K562 (cell line): ENCODE measurements around the gene POLR3GL. TPM values are rescaled to one million over a fixed set of nuclear protein-coding genes. Genes with fewer than 3 reads are reported as not detected.
A peak's percentile ranks its signal among the peaks of the same experiment; 100 is the strongest.

Experiments used
- AFF4 ChIP-seq: sonication (generic); formaldehyde crosslinking; IDR thresholded peaks from 2 replicates; pipeline ENCODE4 v1.8.0; 2023; ENCODE audit warnings: mild to moderate bottlenecking, missing genetic modification reagents
- ATF1 ChIP-seq, 2 experiments: fragments of 450-650 bp in 1 of 2; IDR thresholded peaks; 2 replicates each; pipeline ENCODE4 v1.6.1; 2016; ENCODE audit warnings: missing compliant biosample characterization in 1 of 2, missing genetic modification characterization in 1 of 2
- BCOR ChIP-seq: fragments of 450-650 bp; IDR thresholded peaks from 2 replicates; pipeline ENCODE4 v1.6.1; 2016
- CAMTA2 ChIP-seq: fragments of 250-450 bp; sonication (Bioruptor Pico); conservative IDR thresholded peaks from 2 replicates; pipeline ENCODE4 v1.5.1; 2022
- EGR1 ChIP-seq: fragments of 450-650 bp; conservative IDR thresholded peaks from 2 replicates; pipeline ENCODE4 v1.6.1; 2017; ENCODE audit warnings: mild to moderate bottlenecking
- ETV6 ChIP-seq, 3 experiments: fragments of 150-350 bp in 1 of 3; sonication (generic) in 1 of 3; formaldehyde crosslinking in 1 of 3; IDR thresholded peaks; 2 replicates each; pipeline versions ENCODE4 v1.6.1 to v1.8.0; 2014 to 2022; ENCODE audit warnings: borderline replicate concordance in 2 of 3, low read depth in 2 of 3, antibody characterized with exemption in 1 of 3, low read length in 1 of 3, mild to moderate bottlenecking in 1 of 3, missing genetic modification reagents in 1 of 3
- JUND ChIP-seq, 2 experiments: IDR thresholded peaks; 2 replicates in 1 of 2; 3 replicates in 1 of 2; pipeline ENCODE4 v1.6.1; 2011; ENCODE audit warnings: borderline replicate concordance in 2 of 2, low read depth in 2 of 2, low read length in 2 of 2, improper control_type of control experiment in 1 of 2, missing biosample characterization in 1 of 2, missing genetic modification characterization in 1 of 2, missing genetic modification reagents in 1 of 2
- MAFG ChIP-seq: fragments of 450-650 bp; conservative IDR thresholded peaks from 2 replicates; pipeline ENCODE4 v1.6.1; 2016; ENCODE audit warnings: missing genetic modification characterization, missing compliant biosample characterization
- MAZ ChIP-seq, 2 experiments: fragments of 450-650 bp in 1 of 2; sonication (generic) in 1 of 2; formaldehyde crosslinking; IDR thresholded peaks in 1 of 2; conservative IDR thresholded peaks in 1 of 2; 2 replicates each; pipeline versions ENCODE4 v1.4.0 to v1.5.0; 2020; ENCODE audit warnings: mild to moderate bottlenecking in 1 of 2, missing genetic modification reagents in 1 of 2
- TRIM24 ChIP-seq, 2 experiments: fragments of 450-650 bp; IDR thresholded peaks; 2 replicates each; pipeline ENCODE4 v1.6.1; 2016
- ZBTB1 ChIP-seq: sonication (generic); formaldehyde crosslinking; IDR thresholded peaks from 2 replicates; pipeline ENCODE4 v1.8.1; 2023; ENCODE audit warnings: missing genetic modification reagents, low read depth, mild to moderate bottlenecking, borderline replicate concordance
- ZNF140 ChIP-seq: fragments of 250-450 bp; sonication (Bioruptor Pico); IDR thresholded peaks from 2 replicates; pipeline ENCODE4 v1.8.0; 2021; ENCODE audit warnings: moderate library complexity, mild to moderate bottlenecking, inconsistent platforms
- ZNF143 ChIP-seq: sonication (generic); formaldehyde crosslinking; IDR thresholded peaks from 2 replicates; pipeline ENCODE4 v1.9.0; 2022; ENCODE audit warnings: mild to moderate bottlenecking, missing genetic modification reagents
- ZNF239 ChIP-seq: fragments of 250-450 bp; sonication (Bioruptor Pico); IDR thresholded peaks from 2 replicates; pipeline ENCODE4 v1.4.0; 2020; ENCODE audit warnings: mild to moderate bottlenecking
- ZNF324 ChIP-seq: fragments of 250-450 bp; sonication (Bioruptor Pico); IDR thresholded peaks from 2 replicates; pipeline ENCODE4 v1.4.0; 2020; ENCODE audit warnings: mild to moderate bottlenecking
- polyA plus RNA-seq, 8 experiments: library from polyadenylated mRNA; depleted of rRNA in 4 of 8; stranded (reverse) in 5 of 8; unstranded in 3 of 8; fragments of >200 nt; fragmentation: Nextera tagmentation in 2 of 8; fragmentation: Illumina TruSeq in 1 of 8; extraction: Ambion mirVana in 2 of 8; extraction: Trizol in 1 of 8; gene quantifications; 2 replicates each; pipeline versions ENCODE4 v1.2.1 to v1.2.3, GENCODE V29; 2011 to 2014; ENCODE audit warnings: inconsistent platforms in 1 of 8, missing spikeins in 1 of 8
- total RNA-seq, 7 experiments: library from RNA; depleted of rRNA in 6 of 7; stranded (reverse); fragments of >200 nt in 6 of 7; fragmentation: Illumina TruSeq in 2 of 7; extraction: Trizol in 2 of 7; gene quantifications; 2 replicates each; pipeline versions ENCODE4 v1.2.1 to v1.2.3, GENCODE V29; 2011 to 2021; ENCODE audit warnings: low replicate concordance in 1 of 7
- TF ChIP-seq, protein P1 (sequence below), 2 experiments: fragments of 150-350 bp in 1 of 2; IDR thresholded peaks; 2 replicates each; pipeline ENCODE4 v1.6.1; 2012 to 2016; ENCODE audit warnings: low read depth in 2 of 2, low read length in 2 of 2, mild to moderate bottlenecking in 1 of 2, moderate library complexity in 1 of 2
- TF ChIP-seq, protein P2 (sequence below): IDR thresholded peaks from 2 replicates; pipeline ENCODE4 v1.6.1; 2011; ENCODE audit not compliant: insufficient read length; ENCODE audit errors: extremely low read depth

The POLR3GL gene
- total and polyA plus RNA-seq, 9 of the 15 experiments (the other 6 are each of a cell fraction or from before 2014, with no cell fraction given): 14.6 to 48.4 (median 38.2) TPM

DNA sequence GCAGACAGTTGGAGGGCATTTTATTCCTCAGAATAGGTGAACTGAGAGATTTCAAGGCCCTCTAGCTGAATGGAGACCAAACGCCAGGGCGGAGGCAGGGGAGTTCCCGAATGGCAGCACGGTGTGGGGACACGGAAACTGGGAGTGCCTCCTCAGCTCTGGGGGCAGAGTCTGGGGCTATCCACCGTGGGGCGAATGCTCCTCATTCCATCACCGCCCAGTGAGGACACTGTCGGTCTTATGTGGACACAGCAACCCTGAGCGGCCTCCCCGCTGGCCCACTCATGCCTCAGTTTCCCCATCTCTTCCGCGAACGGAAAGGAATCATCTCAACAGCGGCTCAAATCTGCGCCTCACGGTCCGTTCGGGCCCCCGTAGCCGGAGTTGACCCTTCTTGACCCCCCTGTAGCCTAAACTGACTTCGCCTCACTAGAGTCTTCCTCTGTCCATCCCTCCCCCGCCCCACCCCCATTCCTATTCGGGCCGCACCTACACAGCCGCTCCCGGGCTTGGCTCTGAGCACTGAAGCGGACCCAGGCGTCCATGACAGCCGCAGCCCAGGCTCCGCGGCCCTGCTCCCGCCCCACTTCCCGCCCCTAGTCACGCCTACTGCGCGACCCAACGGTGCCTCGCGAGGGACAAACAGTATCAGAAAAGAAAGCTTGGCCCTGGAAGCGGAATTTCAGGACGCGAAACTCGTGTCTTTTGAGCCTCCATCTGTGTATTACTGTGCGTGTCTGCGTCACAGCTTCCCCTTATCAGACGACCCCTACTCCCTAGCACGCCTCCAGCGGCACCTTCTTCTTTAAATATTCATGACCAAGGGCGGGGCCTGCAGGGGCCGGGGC, 46.1 kb upstream of the POLR3GL start, which contains the start of gene PEX11B (continued):
- TF ChIP-seq, protein P1, sequence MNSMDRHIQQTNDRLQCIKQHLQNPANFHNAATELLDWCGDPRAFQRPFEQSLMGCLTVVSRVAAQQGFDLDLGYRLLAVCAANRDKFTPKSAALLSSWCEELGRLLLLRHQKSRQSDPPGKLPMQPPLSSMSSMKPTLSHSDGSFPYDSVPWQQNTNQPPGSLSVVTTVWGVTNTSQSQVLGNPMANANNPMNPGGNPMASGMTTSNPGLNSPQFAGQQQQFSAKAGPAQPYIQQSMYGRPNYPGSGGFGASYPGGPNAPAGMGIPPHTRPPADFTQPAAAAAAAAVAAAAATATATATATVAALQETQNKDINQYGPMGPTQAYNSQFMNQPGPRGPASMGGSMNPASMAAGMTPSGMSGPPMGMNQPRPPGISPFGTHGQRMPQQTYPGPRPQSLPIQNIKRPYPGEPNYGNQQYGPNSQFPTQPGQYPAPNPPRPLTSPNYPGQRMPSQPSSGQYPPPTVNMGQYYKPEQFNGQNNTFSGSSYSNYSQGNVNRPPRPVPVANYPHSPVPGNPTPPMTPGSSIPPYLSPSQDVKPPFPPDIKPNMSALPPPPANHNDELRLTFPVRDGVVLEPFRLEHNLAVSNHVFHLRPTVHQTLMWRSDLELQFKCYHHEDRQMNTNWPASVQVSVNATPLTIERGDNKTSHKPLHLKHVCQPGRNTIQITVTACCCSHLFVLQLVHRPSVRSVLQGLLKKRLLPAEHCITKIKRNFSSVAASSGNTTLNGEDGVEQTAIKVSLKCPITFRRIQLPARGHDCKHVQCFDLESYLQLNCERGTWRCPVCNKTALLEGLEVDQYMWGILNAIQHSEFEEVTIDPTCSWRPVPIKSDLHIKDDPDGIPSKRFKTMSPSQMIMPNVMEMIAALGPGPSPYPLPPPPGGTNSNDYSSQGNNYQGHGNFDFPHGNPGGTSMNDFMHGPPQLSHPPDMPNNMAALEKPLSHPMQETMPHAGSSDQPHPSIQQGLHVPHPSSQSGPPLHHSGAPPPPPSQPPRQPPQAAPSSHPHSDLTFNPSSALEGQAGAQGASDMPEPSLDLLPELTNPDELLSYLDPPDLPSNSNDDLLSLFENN (IDR thresholded peaks at IDR 0.05; ENCODE audit: low read depth in 2 of 2, low read length in 2 of 2): 0 out of 4 replicates have a peak, but pooled peaks of 1 of the 2 experiments have one; percentile 13
- TF ChIP-seq CAMTA2 (CRISPR knock-in tag): no peak
- TF ChIP-seq TRIM24 (IDR thresholded peaks at IDR 0.05): no peak
- 0 out of 2 replicates have a peak, but pooled peaks have one; percentile 11 for TF ChIP-seq JUND (IDR thresholded peaks at IDR 0.05; ENCODE audit: borderline replicate concordance, low read depth, low read length)
- no peak for TF ChIP-seq JUND (tag; IDR thresholded peaks at IDR 0.05; ENCODE audit: borderline replicate concordance, low read depth, low read length)
- TF ChIP-seq ATF1 (CRISPR knock-in tag; IDR thresholded peaks at IDR 0.05): no peak
- TF ChIP-seq ATF1 (tag; IDR thresholded peaks at IDR 0.05): peak; percentile 68
- TF ChIP-seq ZNF239: no peak
- no peak for TF ChIP-seq ZNF140 (CRISPR knock-in tag)
- no peak for TF ChIP-seq AFF4 (CRISPR knock-in tag)
- no peak for TF ChIP-seq ZNF324 (CRISPR knock-in tag)
- TF ChIP-seq MAFG: no peak
- no peak for TF ChIP-seq ETV6 (IDR thresholded peaks at IDR 0.05; ENCODE audit: borderline replicate concordance in 1 of 2, low read depth in 2 of 2, low read length in 1 of 2)
- no peak for TF ChIP-seq ETV6 (CRISPR knock-in tag; IDR thresholded peaks at IDR 0.05; ENCODE audit: borderline replicate concordance)
- no peak for TF ChIP-seq EGR1
- 0 out of 2 replicates have a peak, but pooled peaks have one; percentile 31 for TF ChIP-seq ZNF143
- TF ChIP-seq, protein P2, sequence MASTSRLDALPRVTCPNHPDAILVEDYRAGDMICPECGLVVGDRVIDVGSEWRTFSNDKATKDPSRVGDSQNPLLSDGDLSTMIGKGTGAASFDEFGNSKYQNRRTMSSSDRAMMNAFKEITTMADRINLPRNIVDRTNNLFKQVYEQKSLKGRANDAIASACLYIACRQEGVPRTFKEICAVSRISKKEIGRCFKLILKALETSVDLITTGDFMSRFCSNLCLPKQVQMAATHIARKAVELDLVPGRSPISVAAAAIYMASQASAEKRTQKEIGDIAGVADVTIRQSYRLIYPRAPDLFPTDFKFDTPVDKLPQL: no peak
- TF ChIP-seq ZBTB1 (CRISPR knock-in tag): 0 out of 2 replicates have a peak, but pooled peaks have one; percentile 68
- peak; percentile 58; the same call in 1 of the 2 replicates for TF ChIP-seq BCOR
- TF ChIP-seq MAZ (CRISPR knock-in tag; conservative IDR thresholded peaks at IDR 0.05 in 1 of 2, IDR thresholded peaks at IDR 0.05 in 1 of 2): peak in 1 of 2 experiments; percentile 29; a peak in 1 of 4 replicates
